ENCODE results near the gene INS. TPM values are rescaled to one million over a fixed set of nuclear protein-coding genes. Genes with fewer than 3 reads are reported as not detected.

The INS gene
- total and polyA plus RNA-seq, 2 of the 8 experiments (the other 6 are each of a cell fraction or from before 2014, with no cell fraction given), result not detected

- Histone ChIP-seq H3K36me3 (ENCODE audit: control insufficient read depth in 2 of 4, insufficient read depth in 4 of 4, low read length in 3 of 4) (no peaks in the 10 kb centered on the region), H3K4me3 (ENCODE audit: extremely low read depth in 1 of 4, insufficient read depth in 2 of 4, low read depth in 3 of 4, low read length in 4 of 4) (no peak overlapping the region), H2BK20ac (ENCODE audit: low read length) (no peak overlapping the region), H3K56ac (replicated peaks; ENCODE audit: insufficient read length, low read depth, low read length) (no peak overlapping the region), H4K5ac (ENCODE audit: insufficient read length, low read depth, low read length) (no peak overlapping the region), H2AK5ac (ENCODE audit: low read depth, low read length) (no peak overlapping the region), H3K23me2 (ENCODE audit: low read depth, low read length) (peaks cover 22% of the 10 kb centered on the region; the same call in 1 of the 2 replicates), H3K9ac (replicated peaks in 1 of 4; ENCODE audit: extremely low read depth in 1 of 4, low read depth in 3 of 4, low read length in 3 of 4) (no peak overlapping the region), H3K27me3 (replicated peaks in 1 of 4; ENCODE audit: control insufficient read depth in 3 of 4, extremely low read depth in 1 of 4, insufficient read depth in 3 of 4, low read length in 3 of 4) (peaks cover 0 to 7% (median 0%) of the 10 kb centered on the region in 4 experiments; a peak in 2 of 7 replicates), H2BK120ac (replicated peaks; ENCODE audit: low read depth, low read length) (no peak overlapping the region), H2AFZ (ENCODE audit: low read length) (no peak overlapping the region), H3K9me3 (ENCODE audit: insufficient read depth in 2 of 2, low read depth in 1 of 2, low read length in 1 of 2) (no peaks in the 10 kb centered on the region; a peak in 1 of 4 replicates), H4K20me1 (replicated peaks in 1 of 2; ENCODE audit: control insufficient read depth in 1 of 2, insufficient read depth in 2 of 2, low read length in 2 of 2) (peaks cover 0 to 8% of the 10 kb centered on the region in 2 experiments), H3K27ac (ENCODE audit: low read depth, low read length) (no peak overlapping the region), H3K79me2 (ENCODE audit: control insufficient read depth in 1 of 2, insufficient read depth in 2 of 2, low read length in 2 of 2) (no peaks in the 10 kb centered on the region), H3K4ac (replicated peaks; ENCODE audit: insufficient read length, low read depth, low read length) (no peak overlapping the region), H3K79me1 (ENCODE audit: low read depth, low read length) (no peaks in the 10 kb centered on the region), H3K4me1 (replicated peaks in 1 of 4; ENCODE audit: control insufficient read depth in 3 of 4, insufficient read depth in 4 of 4, low read length in 3 of 4) (peaks cover 0 to 2% (median 0%) of the 10 kb centered on the region in 4 experiments; a peak in 1 of 7 replicates), H2BK15ac (ENCODE audit: low read length) (no peak overlapping the region), H3K23ac (ENCODE audit: insufficient read length) (no peak overlapping the region), H2BK5ac (ENCODE audit: low read depth, low read length) (no peak overlapping the region), H4K91ac (replicated peaks; ENCODE audit: insufficient read length, low read length) (no peak overlapping the region), H3K18ac (ENCODE audit: extremely low read depth, low read length) (no peak overlapping the region), H4K8ac (ENCODE audit: extremely low read depth, insufficient read depth, low read length) (no peak overlapping the region; the same call in 1 of the 2 replicates), H3K4me2 (ENCODE audit: insufficient read depth in 1 of 2, low read depth in 2 of 2, low read length in 2 of 2) (no peak overlapping the region), H3K14ac (ENCODE audit: insufficient read length) (no peak overlapping the region), H2BK12ac (ENCODE audit: low read depth, low read length) (no peak overlapping the region)
- DNase-seq (ENCODE audit: low read depth in 1 of 2, low spot score in 2 of 2), result no peak
- TF ChIP-seq EZH2 (IDR thresholded peaks at IDR 0.05; ENCODE audit: low read depth, low read length, severe bottlenecking), result no peak
- TF ChIP-seq SIRT6 (IDR thresholded peaks at IDR 0.05; ENCODE audit: low read length), result no peak
- no peak for TF ChIP-seq ZNF274 (IDR thresholded peaks at IDR 0.05; ENCODE audit: borderline replicate concordance, extremely low read depth, low read length)
- no peak for TF ChIP-seq BACH1 (IDR thresholded peaks at IDR 0.05; ENCODE audit: low read length)
- no peak for TF ChIP-seq RBBP5 (IDR thresholded peaks at IDR 0.05; ENCODE audit: borderline replicate concordance, low read depth, low read length)
- no peak for TF ChIP-seq CBX5 (IDR thresholded peaks at IDR 0.05; ENCODE audit: low read depth, low read length)
- no peak for FAIRE-seq
- ChIA-PET CTCF (ENCODE audit: partially characterized antibody) (interaction anchor here (1.5 to 1.9 kb wide), 3 partner anchors 7 to 294 kb away, joined by 4 to 5 read pairs (median 4); partner anchors contain the start of gene SYT8), POLR2A (ENCODE audit: partially characterized antibody) (interaction anchor here (1.0 kb wide), 1 partner anchor 9 kb away, joined by 3 read pairs; no protein-coding TSS in a partner anchor)
- WGBS, 2 experiments (ENCODE audit: extremely low coverage in 1 of 2, insufficient coverage in 1 of 2, insufficient read length in 1 of 2, insufficient replicate concordance in 2 of 2, low coverage in 1 of 2, low lambda C conversion rate in 2 of 2, missing lambda C conversion rate in 1 of 2), result 76% methylated on average over 5 of the region's 7 CpGs; no CpG with 5 or more reads in 1 of the 2 experiments
These were observed 32.9 kb downstream of the INS start for GRCh38 chr11:2128130-2128510.

Data from H1 (cell line).